HL-60 (cell line): Measurements from ENCODE around the gene ADAM12.
A peak's percentile ranks its signal among the peaks of the same experiment; 100 is the strongest.

Experiments
- CTCF ChIP-seq: IDR thresholded peaks from one replicate; pipeline ENCODE4 v1.5.1; 2011; ENCODE audit warnings: low read length, control low read depth, inconsistent platforms; ENCODE audit not compliant: insufficient read depth
- POLR2AphosphoS5 ChIP-seq: IDR thresholded peaks from 2 replicates; pipeline ENCODE4 v1.6.1; 2012; ENCODE audit warnings: low read depth
- REST ChIP-seq: IDR thresholded peaks from 2 replicates; pipeline ENCODE4 v1.6.1; 2012; ENCODE audit warnings: low read depth; ENCODE audit not compliant: insufficient replicate concordance
- SPI1 ChIP-seq: IDR thresholded peaks from 2 replicates; pipeline ENCODE4 v1.6.1; 2012; ENCODE audit warnings: low read depth, mild to moderate bottlenecking, borderline replicate concordance

GRCh38 chr10:126087153-126087680 lies 301.1 kb downstream of the ADAM12 start:
- TF ChIP-seq POLR2AphosphoS5 (no peak), CTCF (no peak), REST (no peak), SPI1 (peak; percentile 91)
